ENCODE data around the gene MZT2A.
A peak's percentile ranks its signal among the peaks of the same experiment; 100 is the strongest.

DNA sequence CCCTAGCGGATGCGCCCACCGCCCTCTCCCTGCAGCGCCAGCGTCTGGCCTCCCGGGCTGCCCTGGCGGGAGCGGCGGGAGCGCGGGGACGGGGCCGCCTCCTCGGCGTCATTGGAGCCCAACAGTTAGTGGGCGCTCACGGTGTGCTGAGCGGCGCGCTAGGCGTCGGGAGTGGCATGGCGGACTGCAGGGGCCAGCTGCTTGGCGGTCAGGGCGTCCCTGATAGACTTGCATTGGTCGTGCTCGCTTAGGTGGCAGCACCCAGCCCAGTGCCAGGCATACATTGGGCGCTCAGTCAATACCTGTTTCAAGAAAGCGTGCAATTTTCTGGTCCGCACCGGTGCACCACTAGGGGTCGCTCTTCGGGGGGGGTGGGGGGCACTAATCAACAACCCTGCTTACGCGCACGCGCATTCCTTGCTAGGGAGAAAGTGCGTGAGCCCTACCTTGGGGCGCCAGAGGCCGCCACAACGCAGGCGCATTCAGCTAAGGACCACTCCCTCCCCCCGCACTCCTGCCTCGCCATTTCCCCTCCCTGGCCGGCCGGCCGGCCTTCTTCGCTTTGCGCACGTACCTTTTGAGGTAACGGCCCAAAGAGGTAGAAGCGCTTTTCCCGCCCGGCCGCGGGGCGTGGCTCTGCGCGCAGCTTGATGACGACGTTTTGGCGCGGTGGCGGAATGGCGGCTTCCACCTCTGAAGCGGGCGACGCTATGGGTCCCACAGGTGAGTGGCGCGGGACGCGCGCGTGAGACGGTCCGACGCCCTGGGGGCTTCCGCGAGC is 411 bp upstream of the MZT2A start:
- TF ChIP-seq ELF4 (IDR thresholded peaks at IDR 0.05) (no peak), SP1 (IDR thresholded peaks at IDR 0.05) (no peak), FOXA1 (IDR thresholded peaks at IDR 0.05) (no peak), SUZ12 (IDR thresholded peaks at IDR 0.05) (no peak), FOXM1 (IDR thresholded peaks at IDR 0.05; ENCODE audit: borderline replicate concordance) (peak; percentile 92), BHLHE40 (IDR thresholded peaks at IDR 0.05; ENCODE audit: borderline replicate concordance) (no peak), CTBP1 (IDR thresholded peaks at IDR 0.05; ENCODE audit: borderline replicate concordance) (peak; percentile 50; the same call in 1 of the 2 replicates), FOXK2 (IDR thresholded peaks at IDR 0.05) (peak; percentile 44; the same call in 1 of the 2 replicates), HDGF (IDR thresholded peaks at IDR 0.05; ENCODE audit: borderline replicate concordance) (no peak), ARNT (IDR thresholded peaks at IDR 0.05) (no peak), TARDBP (IDR thresholded peaks at IDR 0.05) (no peak)
- TF ChIP-seq, protein P1, sequence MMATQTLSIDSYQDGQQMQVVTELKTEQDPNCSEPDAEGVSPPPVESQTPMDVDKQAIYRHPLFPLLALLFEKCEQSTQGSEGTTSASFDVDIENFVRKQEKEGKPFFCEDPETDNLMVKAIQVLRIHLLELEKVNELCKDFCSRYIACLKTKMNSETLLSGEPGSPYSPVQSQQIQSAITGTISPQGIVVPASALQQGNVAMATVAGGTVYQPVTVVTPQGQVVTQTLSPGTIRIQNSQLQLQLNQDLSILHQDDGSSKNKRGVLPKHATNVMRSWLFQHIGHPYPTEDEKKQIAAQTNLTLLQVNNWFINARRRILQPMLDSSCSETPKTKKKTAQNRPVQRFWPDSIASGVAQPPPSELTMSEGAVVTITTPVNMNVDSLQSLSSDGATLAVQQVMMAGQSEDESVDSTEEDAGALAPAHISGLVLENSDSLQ (IDR thresholded peaks at IDR 0.05) = no peak
